Liver (tissue), 9 donors: ENCODE data around the gene MAMSTR. TPM values are rescaled to one million over a fixed set of nuclear protein-coding genes. Genes with fewer than 3 reads are reported as not detected.

Experiments used
- DNase-seq: peaks from one replicate; pipeline ENCODE4 v3.0.0-alpha.2; 2017; ENCODE audit warnings: low spot score
- H3K27ac ChIP-seq, 2 donors: one replicate each; pipeline ENCODE4 v1.7.0; 2013; ENCODE audit warnings: inconsistent platforms in 2 of 2, low read length in 2 of 2, control low read depth in 1 of 2, low read depth in 1 of 2, mild to moderate bottlenecking in 1 of 2
- H3K27me3 ChIP-seq, 4 donors: one replicate each; pipeline versions ENCODE4 v1.6.1 to v1.7.0; 2013; ENCODE audit warnings: low read length in 3 of 4, inconsistent platforms in 1 of 4, mild to moderate bottlenecking in 1 of 4, moderate library complexity in 1 of 4; ENCODE audit not compliant: control insufficient read depth in 4 of 4, insufficient read depth in 4 of 4
- H3K36me3 ChIP-seq, 4 donors: one replicate each; pipeline versions ENCODE4 v1.6.1 to v1.7.0; 2013; ENCODE audit warnings: low read length in 3 of 4, mild to moderate bottlenecking in 3 of 4, low read depth in 1 of 4, moderate library complexity in 1 of 4; ENCODE audit not compliant: control insufficient read depth in 4 of 4, insufficient read depth in 3 of 4
- H3K4me1 ChIP-seq, 4 donors: one replicate each; pipeline versions ENCODE4 v1.6.1 to v1.7.0; 2013; ENCODE audit warnings: low read length in 3 of 4, mild to moderate bottlenecking in 3 of 4, moderate library complexity in 1 of 4; ENCODE audit not compliant: control insufficient read depth in 4 of 4, insufficient read depth in 4 of 4
- H3K4me3 ChIP-seq, 3 donors: one replicate each; pipeline versions ENCODE4 v1.6.1 to v1.7.0; 2013; ENCODE audit warnings: low read length in 3 of 3, control low read depth in 1 of 3, low read depth in 1 of 3, mild to moderate bottlenecking in 1 of 3
- H3K9ac ChIP-seq, 2 donors: one replicate each; pipeline ENCODE4 v1.7.0; 2013; ENCODE audit warnings: low read length in 2 of 2, mild to moderate bottlenecking in 2 of 2, moderate library complexity in 2 of 2, control low read depth in 1 of 2, low read depth in 1 of 2
- H3K9me3 ChIP-seq, 4 donors: one replicate each; pipeline versions ENCODE4 v1.6.1 to v1.7.0; 2013; ENCODE audit warnings: low read length in 3 of 4; ENCODE audit not compliant: control insufficient read depth in 4 of 4
- EGR1 ChIP-seq, 2 donors: IDR thresholded peaks; 2 replicates each; pipeline ENCODE4 v1.6.1; 2016 to 2018; ENCODE audit warnings: antibody characterized with exemption in 2 of 2, low read depth in 2 of 2
- FOXA1 ChIP-seq: IDR thresholded peaks from 2 replicates; pipeline ENCODE4 v1.6.1; 2016; ENCODE audit warnings: antibody characterized with exemption
- FOXA2 ChIP-seq: IDR thresholded peaks from 2 replicates; pipeline ENCODE4 v1.6.1; 2016; ENCODE audit warnings: antibody characterized with exemption
- GABPA ChIP-seq, 2 donors: IDR thresholded peaks in 1 of 2; conservative IDR thresholded peaks in 1 of 2; 2 replicates each; pipeline ENCODE4 v1.6.1; 2016; ENCODE audit warnings: antibody characterized with exemption in 2 of 2, mild to moderate bottlenecking in 1 of 2, moderate library complexity in 1 of 2
- HNF4A ChIP-seq, 2 donors: conservative IDR thresholded peaks; 2 replicates each; pipeline ENCODE4 v1.6.1; 2016; ENCODE audit warnings: antibody characterized with exemption in 2 of 2, mild to moderate bottlenecking in 2 of 2
- HNF4G ChIP-seq: IDR thresholded peaks from 2 replicates; pipeline ENCODE4 v1.6.1; 2016; ENCODE audit warnings: antibody characterized with exemption
- JUND ChIP-seq, 2 donors: IDR thresholded peaks; 2 replicates each; pipeline ENCODE4 v1.6.1; 2016; ENCODE audit warnings: antibody characterized with exemption in 2 of 2
- NR2F2 ChIP-seq: IDR thresholded peaks from 2 replicates; pipeline ENCODE4 v1.6.1; 2016; ENCODE audit warnings: antibody characterized with exemption
- RXRA ChIP-seq, 2 donors: IDR thresholded peaks; 2 replicates each; pipeline ENCODE4 v1.6.1; 2017 to 2018; ENCODE audit warnings: antibody characterized with exemption in 2 of 2, mild to moderate bottlenecking in 1 of 2
- SP1 ChIP-seq: IDR thresholded peaks from 2 replicates; pipeline ENCODE4 v1.6.1; 2018; ENCODE audit warnings: antibody characterized with exemption, mild to moderate bottlenecking
- TAF1 ChIP-seq: conservative IDR thresholded peaks from 2 replicates; pipeline ENCODE4 v1.6.1; 2016; ENCODE audit warnings: antibody characterized with exemption, mild to moderate bottlenecking
- YY1 ChIP-seq: IDR thresholded peaks from 2 replicates; pipeline ENCODE4 v1.6.1; 2016; ENCODE audit warnings: antibody characterized with exemption, mild to moderate bottlenecking
- WGBS: extraction: QIAGEN DNeasy Blood & Tissue Kit; methylation state at CpG from one replicate; pipeline ENCODE4 v1.1.7; 2013; 5-methylcytosine and 5-hydroxymethylcytosine counted together
- polyA plus RNA-seq, 2 donors: library from polyadenylated mRNA; stranded (reverse) in 1 of 2; unstranded in 1 of 2; fragments of 200-250 nt in 1 of 2; fragments of >200 nt in 1 of 2; fragmentation: Nextera tagmentation in 1 of 2; extraction: Ambion mirVana in 1 of 2; gene quantifications; one replicate each; pipeline versions ENCODE4 v1.2.1 to v1.2.3, GENCODE V29; 2013 to 2015
- total RNA-seq, 2 donors: library from RNA; depleted of rRNA; stranded (reverse); fragments of >200 nt; gene quantifications; one replicate each; pipeline ENCODE4 v1.2.3, GENCODE V29; 2014
- TF ChIP-seq, protein P1 (sequence below): IDR thresholded peaks from 2 replicates; pipeline ENCODE4 v1.6.1; 2016; ENCODE audit warnings: antibody characterized with exemption, mild to moderate bottlenecking
- TF ChIP-seq, protein P2 (sequence below): IDR thresholded peaks from 2 replicates; pipeline ENCODE4 v1.6.1; 2016; ENCODE audit warnings: antibody characterized with exemption
- TF ChIP-seq, protein P3 (sequence below): IDR thresholded peaks from 2 replicates; pipeline ENCODE4 v1.6.1; 2016; ENCODE audit warnings: antibody characterized with exemption
- TF ChIP-seq, protein P4 (sequence below): IDR thresholded peaks from 2 replicates; pipeline ENCODE4 v1.6.1; 2016; ENCODE audit warnings: antibody characterized with exemption
- TF ChIP-seq, protein P5 (sequence below): fragments of 150-350 bp; IDR thresholded peaks from 2 replicates; pipeline ENCODE4 v1.5.1; 2017; ENCODE audit warnings: improper control_type of control experiment, low read depth, low read length; ENCODE audit not compliant: missing input control
- donor health status: healthy.
- donor health status: healthy.
- donor health status: healthy.
- donor health status: healthy.
- donor health status: healthy.

Gene MAMSTR
- total and polyA plus RNA-seq, 4 donors = 0.07 to 0.31 (median 0.09) TPM

DNA sequence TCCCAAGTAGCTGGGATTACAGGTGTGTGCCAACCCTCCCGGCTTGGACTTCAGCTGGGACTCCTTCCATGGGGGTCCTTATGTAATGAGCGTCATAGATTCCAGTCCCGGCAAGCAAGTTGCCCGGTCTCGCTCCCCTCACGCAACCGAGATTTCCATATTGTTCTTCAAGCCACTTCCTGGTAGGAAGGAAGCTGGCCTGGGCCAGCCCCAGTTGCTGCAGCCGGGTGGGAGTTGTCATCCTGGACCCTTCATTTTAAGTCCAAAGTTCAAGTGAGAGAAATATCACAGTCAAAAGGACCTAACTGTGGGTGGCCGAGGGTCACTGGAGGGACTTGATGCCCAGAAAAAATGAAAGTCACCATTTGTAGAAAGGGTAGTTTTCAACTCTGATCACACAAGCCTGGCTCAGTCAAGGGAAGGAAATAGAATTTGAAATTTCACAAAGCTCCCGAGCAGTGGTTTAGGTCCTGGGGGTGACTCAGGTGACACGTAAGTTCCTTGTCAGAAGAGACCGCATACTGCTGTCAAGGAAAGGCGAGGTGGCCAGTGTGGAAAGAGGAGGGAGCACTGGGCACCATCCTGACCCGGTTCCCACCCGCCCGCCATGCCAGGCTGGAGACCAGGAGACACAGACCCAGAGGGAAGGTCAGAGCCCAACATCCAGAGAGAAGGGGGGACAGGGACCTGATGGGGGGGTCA lies 41.1 kb upstream of the MAMSTR start (continued):
- TF ChIP-seq, protein P1, sequence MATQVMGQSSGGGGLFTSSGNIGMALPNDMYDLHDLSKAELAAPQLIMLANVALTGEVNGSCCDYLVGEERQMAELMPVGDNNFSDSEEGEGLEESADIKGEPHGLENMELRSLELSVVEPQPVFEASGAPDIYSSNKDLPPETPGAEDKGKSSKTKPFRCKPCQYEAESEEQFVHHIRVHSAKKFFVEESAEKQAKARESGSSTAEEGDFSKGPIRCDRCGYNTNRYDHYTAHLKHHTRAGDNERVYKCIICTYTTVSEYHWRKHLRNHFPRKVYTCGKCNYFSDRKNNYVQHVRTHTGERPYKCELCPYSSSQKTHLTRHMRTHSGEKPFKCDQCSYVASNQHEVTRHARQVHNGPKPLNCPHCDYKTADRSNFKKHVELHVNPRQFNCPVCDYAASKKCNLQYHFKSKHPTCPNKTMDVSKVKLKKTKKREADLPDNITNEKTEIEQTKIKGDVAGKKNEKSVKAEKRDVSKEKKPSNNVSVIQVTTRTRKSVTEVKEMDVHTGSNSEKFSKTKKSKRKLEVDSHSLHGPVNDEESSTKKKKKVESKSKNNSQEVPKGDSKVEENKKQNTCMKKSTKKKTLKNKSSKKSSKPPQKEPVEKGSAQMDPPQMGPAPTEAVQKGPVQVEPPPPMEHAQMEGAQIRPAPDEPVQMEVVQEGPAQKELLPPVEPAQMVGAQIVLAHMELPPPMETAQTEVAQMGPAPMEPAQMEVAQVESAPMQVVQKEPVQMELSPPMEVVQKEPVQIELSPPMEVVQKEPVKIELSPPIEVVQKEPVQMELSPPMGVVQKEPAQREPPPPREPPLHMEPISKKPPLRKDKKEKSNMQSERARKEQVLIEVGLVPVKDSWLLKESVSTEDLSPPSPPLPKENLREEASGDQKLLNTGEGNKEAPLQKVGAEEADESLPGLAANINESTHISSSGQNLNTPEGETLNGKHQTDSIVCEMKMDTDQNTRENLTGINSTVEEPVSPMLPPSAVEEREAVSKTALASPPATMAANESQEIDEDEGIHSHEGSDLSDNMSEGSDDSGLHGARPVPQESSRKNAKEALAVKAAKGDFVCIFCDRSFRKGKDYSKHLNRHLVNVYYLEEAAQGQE = no peak

DNA sequence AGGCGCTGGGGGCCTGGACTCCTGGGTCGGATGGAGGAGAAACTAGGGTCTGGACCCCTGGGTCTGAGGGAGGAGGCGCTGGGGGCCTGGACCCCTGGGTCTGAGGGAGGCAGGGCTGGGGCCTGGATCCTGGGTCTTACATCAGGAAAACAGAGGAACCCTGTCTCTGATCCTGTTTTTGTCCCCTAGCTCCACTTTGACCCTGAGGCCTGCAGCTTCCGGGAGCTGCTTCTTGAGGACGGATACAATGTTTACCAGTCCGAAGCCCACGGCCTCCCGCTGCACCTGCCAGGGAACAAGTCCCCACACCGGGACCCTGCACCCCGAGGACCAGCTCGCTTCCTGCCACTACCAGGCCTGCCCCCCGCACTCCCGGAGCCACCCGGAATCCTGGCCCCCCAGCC lies 38.2 kb upstream of the MAMSTR start:
- Histone ChIP-seq H3K9me3 (no peaks in the 10 kb centered on the region), H3K27me3 (no peaks in the 10 kb centered on the region), H3K4me3 (no peak overlapping the region), H3K36me3 (no peaks in the 10 kb centered on the region), H3K9ac (no peak overlapping the region), H3K27ac (peak overlapping the region; percentile 42 to 69), H3K4me1 (peaks cover 7 to 26% (median 16%) of the 10 kb centered on the region in 4 donors)
- WGBS = 81% methylated on average over 14 of the region's 14 CpGs
- TF ChIP-seq, protein P2, sequence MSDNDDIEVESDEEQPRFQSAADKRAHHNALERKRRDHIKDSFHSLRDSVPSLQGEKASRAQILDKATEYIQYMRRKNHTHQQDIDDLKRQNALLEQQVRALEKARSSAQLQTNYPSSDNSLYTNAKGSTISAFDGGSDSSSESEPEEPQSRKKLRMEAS = no peak
- TF ChIP-seq JUND (IDR thresholded peaks at IDR 0.05) = no peak
- no peak for TF ChIP-seq SP1
- no peak for TF ChIP-seq TAF1
- peak; percentile 62 for TF ChIP-seq NR2F2
- TF ChIP-seq, protein P3, sequence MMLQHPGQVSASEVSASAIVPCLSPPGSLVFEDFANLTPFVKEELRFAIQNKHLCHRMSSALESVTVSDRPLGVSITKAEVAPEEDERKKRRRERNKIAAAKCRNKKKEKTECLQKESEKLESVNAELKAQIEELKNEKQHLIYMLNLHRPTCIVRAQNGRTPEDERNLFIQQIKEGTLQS = no peak
- TF ChIP-seq RXRA (IDR thresholded peaks at IDR 0.05) = peak in 1 of 2 donors; percentile 52
- no peak for DNase-seq

DNA sequence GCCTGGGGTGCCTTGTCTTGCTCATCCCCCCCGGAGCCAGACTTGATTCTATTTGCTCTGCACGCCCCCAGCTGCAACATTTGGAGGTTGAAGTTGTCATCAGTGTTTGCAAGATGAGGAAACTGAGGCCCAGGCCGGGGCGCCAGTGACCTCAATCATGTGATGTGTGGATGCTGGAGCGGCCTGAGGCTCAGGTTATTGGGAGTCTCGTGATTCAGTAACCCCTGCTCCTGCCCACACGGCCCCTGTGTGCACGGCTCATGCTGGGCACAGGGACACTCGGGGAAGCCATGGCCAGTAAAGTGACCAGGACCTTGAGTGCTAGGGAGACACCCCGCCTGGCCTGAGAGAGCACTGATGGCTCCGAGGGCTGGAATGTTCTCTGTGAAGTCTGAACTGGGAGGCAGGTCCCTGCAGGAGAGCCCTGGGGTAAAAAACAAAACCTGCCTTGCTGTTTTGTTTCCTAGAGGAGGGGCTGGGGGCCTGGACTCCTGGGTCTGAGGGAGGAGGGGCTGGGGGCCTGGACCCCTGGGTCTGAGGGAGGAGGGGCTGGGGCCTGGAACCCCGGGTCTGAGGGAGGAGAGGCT lies 37.7 kb upstream of the MAMSTR start:
- H3K36me3 ChIP-seq = no peaks in the 10 kb centered on the region
- 63% methylated on average over 12 of the region's 12 CpGs for WGBS
- H3K9me3 ChIP-seq = no peaks in the 10 kb centered on the region
- no peak for DNase-seq
- peak overlapping the region in 1 of 2 donors; percentile 75 for H3K9ac ChIP-seq
- peaks cover 7 to 27% (median 16%) of the 10 kb centered on the region in 4 donors for H3K4me1 ChIP-seq
- no peaks in the 10 kb centered on the region for H3K27me3 ChIP-seq
- peak overlapping the region; percentile 42 to 69 for H3K27ac ChIP-seq
- H3K4me3 ChIP-seq = peak overlapping the region; percentile 23 to 62 (median 31)
- TF ChIP-seq, protein P4, sequence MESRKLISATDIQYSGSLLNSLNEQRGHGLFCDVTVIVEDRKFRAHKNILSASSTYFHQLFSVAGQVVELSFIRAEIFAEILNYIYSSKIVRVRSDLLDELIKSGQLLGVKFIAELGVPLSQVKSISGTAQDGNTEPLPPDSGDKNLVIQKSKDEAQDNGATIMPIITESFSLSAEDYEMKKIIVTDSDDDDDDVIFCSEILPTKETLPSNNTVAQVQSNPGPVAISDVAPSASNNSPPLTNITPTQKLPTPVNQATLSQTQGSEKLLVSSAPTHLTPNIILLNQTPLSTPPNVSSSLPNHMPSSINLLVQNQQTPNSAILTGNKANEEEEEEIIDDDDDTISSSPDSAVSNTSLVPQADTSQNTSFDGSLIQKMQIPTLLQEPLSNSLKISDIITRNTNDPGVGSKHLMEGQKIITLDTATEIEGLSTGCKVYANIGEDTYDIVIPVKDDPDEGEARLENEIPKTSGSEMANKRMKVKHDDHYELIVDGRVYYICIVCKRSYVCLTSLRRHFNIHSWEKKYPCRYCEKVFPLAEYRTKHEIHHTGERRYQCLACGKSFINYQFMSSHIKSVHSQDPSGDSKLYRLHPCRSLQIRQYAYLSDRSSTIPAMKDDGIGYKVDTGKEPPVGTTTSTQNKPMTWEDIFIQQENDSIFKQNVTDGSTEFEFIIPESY = no peak
- TF ChIP-seq, protein P2 = no peak
- TF ChIP-seq FOXA2 = no peak
- TF ChIP-seq EGR1 (IDR thresholded peaks at IDR 0.05; ENCODE audit: low read depth in 2 of 2) = no peak
- TF ChIP-seq TAF1 = no peak
- TF ChIP-seq HNF4A (conservative IDR thresholded peaks at IDR 0.05) = peak in 1 of 2 donors; percentile 46
- TF ChIP-seq GABPA (IDR thresholded peaks at IDR 0.05 in 1 of 2, conservative IDR thresholded peaks at IDR 0.05 in 1 of 2) = no peak
- TF ChIP-seq JUND (IDR thresholded peaks at IDR 0.05) = no peak
- TF ChIP-seq RXRA (IDR thresholded peaks at IDR 0.05) = peak in 1 of 2 donors; percentile 76
- TF ChIP-seq, protein P5, sequence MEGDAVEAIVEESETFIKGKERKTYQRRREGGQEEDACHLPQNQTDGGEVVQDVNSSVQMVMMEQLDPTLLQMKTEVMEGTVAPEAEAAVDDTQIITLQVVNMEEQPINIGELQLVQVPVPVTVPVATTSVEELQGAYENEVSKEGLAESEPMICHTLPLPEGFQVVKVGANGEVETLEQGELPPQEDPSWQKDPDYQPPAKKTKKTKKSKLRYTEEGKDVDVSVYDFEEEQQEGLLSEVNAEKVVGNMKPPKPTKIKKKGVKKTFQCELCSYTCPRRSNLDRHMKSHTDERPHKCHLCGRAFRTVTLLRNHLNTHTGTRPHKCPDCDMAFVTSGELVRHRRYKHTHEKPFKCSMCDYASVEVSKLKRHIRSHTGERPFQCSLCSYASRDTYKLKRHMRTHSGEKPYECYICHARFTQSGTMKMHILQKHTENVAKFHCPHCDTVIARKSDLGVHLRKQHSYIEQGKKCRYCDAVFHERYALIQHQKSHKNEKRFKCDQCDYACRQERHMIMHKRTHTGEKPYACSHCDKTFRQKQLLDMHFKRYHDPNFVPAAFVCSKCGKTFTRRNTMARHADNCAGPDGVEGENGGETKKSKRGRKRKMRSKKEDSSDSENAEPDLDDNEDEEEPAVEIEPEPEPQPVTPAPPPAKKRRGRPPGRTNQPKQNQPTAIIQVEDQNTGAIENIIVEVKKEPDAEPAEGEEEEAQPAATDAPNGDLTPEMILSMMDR = no peak
- TF ChIP-seq, protein P3 = no peak
- no peak for TF ChIP-seq FOXA1
- peak; percentile 21 for TF ChIP-seq YY1
- TF ChIP-seq SP1 = no peak
- TF ChIP-seq HNF4G = no peak
